COLO668 (cell line): ENCODE results near the gene UQCRH.
"Not testable (repeated sequence)": the region's sequence is repeated elsewhere in the genome, so short reads cannot be mapped to it uniquely, and the experiment has no call there.

Experiments
- DNase-seq: peaks from one replicate; lab custom pipeline; 2025; ENCODE audit not compliant: unreplicated experiment; lab: John Stamatoyannopoulos, UW

Gene UQCRH

DNA sequence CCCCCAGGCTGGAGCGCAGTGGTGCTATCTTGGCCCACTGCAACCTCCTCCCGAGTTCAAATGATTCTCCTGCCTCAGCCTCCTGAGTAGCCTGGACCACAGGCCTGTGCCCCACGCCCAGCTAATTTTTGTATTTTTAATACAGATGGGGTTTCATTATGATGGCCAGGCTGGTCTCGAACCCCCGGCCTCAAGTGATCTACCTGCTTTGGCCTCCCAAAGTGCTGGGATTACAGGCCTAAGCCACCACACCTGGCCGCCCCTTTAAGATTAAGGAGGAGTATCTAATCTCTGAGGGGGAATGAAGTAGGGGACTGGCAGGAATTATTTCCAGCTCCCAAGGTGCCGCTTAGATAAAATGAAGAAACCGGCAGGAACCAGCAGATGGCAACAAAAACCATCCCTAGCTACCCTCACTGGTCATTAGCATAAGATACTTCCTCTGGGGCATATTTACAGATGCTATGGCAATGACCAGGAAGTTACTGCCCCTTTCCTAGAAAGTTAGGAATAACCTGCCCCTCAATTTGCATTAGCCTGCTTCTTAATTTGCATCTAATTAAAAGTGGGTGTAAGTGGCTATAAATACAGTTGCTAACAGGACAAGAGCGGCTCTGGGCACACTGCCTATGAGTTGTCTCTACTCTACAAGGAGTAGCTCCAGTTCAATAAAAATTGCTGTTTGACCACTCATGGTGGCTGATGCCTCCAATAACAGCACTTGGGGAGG, 30.0 kb downstream of the UQCRH start:
- DNase-seq: peak; percentile 38

DNA sequence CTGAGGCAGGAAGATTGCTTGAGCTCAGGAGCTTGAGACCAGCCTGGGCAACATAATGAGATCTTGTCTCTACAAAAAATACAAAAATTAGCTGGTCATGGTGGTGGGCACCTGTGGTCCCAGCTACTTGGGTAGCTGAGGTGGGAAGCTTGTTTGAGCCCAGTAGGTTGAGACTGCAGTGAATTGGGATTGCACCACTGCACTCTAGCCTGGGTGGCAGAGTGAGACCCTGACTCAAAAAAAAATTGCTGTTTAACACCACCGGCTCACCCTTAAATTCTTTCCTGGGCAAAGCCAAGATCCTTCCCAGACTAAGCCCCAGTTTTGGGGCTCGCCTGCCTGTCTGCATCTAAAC, 30.5 kb downstream of the UQCRH start:
- DNase-seq: no peak

DNA sequence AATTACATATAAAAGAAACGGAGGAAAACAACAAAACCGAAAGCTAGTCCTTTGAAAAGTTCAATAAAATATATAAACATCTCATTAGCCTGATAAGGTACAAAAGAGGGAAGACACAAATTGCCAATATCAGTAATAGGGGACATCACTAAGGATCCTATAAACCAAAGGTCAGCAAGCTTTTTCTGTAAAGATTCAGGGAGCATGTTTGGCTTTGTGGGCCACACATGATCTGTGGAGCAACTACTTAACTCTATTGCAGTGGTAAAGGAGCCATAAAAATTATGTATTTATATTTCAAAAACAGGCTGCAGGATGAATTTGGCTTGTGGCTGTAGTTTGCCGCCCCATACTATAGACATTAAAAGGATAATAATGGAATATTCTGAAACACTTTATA, 31.6 kb downstream of the UQCRH start:
- DNase-seq: no peak

DNA sequence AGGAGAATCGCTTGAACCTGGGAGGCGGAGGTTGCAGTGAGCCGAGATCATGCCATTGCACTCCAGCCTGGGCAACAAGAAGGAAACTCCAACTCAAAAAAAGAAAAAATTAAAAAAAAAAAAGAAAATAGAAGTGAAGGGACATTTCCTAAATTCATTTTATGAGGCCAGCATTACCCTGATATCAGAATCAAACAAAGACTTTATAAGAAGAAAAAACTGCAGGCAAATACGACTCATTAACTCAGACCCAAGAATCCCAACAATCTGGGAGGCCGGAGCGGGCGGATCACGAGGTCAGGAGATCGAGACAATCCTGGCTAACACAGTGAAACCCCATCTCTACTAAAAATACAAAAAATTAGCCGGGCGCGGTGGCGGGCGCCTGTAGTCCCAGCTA, 33.9 kb downstream of the UQCRH start:
- DNase-seq: not testable (repeated sequence)

DNA sequence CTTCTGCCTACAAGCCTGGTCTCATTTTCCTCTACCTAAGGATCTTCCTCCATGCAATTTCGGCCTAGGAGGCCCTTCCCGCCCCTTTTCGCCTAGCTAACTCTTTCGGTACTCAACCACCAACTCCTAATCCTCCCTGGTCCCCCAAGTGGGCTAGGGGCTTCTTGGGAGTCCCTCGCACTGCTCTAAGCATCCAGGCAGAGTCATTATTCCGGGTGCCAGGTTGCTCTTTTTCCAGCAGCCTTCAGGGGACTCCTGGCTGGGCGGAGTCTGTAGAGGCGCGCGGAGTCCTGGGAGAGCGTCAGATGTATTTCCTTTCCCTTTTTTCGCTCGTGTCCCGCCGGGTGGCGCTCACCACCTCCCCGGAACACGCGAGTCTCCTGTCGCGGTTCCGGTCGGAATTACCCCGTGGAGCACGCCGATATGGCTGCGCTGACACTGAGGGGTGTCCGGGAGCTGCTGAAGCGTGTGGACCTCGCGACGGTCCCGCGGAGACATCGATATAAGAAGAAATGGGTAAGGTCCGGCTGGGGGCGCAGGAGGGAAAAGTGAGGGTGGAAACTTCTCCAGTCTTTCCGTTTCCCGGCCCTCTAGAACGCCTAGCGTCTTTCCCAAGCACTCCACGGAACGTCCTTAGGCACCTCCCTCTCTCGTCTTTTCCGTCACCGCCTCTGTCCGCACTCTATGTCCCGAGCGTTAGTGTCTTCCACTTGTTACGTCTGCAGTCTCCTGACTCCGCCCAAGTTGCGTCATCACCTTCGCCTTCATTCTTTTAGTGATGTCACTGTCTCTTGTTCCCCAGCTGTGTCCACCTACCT, 37.1 kb downstream of the UQCRH start, which contains the start of gene NSUN4:
Gene NSUN4, plus strand, starts transcription at position 404 of the 818 bp plus-strand sequence. Its CDS starts 20 bp downstream, at position 424.
- peak; percentile 99 for DNase-seq

DNA sequence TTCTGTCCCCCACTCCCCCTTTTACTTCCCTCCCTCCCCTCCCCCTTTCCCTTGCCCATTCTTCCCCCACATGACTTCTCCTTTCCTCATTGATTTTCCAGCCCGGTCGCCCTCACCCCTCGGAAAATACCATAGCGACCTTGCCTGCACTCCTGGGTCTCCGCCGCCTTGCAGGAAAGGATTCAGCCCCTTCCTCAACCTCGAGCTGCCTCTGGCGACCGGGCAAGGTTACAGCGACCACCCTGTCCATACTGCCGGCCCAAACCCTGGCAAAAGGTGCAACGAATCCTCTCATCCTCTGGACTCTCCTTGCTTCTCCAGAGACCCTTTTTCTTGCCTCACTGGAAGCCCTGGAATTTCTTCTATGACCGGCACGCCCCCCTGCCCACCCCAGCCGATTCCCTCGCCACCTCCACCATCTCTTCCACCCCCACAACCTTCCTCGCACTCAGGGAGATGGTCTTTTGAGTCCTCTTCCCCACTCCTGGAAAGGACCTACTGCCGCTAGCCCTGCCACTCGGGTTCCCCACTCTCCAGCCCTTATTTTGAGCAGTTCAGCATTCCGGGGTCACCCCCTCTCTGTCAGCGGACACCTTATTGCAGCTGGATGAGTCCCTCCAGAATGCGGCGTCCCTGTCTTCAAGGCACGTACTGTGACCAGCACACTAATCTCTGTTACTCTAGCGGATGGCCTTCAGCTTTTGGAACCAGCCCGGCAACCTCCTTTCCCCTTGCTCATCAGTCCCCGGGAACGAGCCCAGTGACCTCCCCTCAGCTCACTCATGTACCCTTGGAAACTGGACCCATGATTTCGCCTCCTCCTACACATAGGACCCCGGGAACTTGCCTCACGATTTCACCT, 38.0 kb downstream of the UQCRH start:
- no peak for DNase-seq

DNA sequence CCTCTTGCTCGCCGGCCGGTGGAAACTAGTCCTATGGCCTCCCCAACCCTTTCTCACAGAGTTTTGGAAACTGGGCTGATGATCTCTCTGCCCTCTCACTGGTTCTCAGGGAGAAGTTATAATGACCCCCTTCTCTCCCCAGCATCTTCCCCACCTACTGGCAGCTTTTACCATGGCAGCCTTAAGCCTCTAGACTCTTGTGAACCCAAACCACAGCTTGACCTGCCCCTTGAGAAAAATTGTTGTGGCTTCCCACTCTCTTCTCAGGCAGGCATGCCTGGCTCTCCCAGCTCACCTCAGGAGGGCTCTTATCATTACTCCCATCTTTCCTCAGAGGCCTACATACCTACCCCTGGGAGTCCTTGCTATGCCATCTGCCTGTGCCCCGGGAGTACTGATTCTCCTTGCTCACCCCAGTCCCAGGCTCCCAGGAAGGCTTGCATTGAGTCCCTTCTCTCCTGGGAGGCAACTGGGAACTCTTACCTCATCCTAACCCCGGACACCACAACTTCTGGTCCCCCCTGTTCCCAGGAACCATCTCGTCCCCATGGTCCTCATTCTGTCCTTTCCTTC, 38.7 kb downstream of the UQCRH start:
- DNase-seq: no peak

DNA sequence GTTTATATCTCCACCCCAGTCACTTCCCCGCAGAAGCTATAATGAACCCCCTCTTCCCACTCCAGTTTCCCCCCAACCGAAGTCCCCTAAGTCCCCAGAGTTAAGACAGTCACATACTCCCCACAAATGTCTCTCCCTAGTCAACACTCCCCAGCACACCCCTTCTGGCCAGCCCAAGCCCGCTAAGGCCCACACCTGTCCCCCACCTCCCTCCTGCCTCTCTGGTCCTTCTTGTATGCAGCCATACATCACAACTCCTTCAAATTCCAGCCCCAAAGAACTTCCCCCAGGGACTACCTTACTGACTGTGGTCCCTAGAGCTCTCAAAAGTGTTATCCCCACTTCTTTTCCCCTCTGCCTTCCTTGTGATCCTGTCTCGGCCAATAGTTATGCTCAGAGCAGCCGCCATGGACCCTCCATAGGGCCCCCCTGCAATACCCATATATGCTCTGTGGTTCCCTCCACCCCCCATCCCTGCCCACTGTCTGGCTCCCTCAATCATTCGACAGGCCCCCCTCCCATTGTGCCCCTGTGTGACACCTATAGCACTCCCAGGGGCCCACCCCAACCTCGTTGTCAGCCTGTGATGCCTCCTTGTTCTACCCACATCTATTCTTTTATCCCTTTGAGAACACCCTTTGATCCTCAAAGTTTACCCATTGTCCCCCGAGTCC, 39.3 kb downstream of the UQCRH start:
- DNase-seq: no peak

DNA sequence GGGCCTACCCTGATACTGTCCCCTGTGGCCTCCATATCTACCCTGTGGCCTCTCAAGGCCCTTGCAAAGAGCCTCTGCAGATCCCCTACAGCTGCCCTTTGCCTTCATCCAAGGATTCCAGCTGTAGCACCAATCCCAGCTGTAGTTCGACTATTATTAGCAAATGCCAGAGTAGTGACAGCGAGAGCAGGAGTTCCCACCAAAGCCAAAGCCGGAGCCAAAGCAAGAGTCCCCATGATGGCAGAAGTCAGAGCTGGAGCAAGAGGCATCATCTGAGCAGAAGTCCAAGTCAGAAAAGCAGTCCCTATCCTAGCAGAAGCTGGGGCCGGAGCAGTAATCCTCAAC, 39.8 kb downstream of the UQCRH start:
- DNase-seq: no peak

DNA sequence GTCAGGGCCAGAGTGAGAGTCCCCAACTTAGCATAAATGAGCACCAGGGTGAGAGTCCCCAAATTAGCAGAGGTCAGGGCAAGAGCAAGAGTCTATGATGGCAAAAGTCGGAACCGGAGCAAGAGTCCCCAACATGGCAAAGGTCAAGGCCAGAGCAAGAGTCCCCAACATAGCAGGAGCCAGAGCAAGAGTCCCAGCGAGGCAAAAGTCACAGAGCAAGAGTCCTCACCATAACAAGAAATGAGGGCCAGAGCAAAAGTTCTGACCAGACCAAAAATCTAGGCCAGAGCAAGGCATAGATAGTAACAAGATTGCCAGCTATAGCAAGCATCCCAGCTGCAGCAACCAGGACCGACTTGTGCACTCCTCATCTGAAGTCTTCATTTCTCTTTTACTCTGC, 40.2 kb downstream of the UQCRH start:
- no peak for DNase-seq

DNA sequence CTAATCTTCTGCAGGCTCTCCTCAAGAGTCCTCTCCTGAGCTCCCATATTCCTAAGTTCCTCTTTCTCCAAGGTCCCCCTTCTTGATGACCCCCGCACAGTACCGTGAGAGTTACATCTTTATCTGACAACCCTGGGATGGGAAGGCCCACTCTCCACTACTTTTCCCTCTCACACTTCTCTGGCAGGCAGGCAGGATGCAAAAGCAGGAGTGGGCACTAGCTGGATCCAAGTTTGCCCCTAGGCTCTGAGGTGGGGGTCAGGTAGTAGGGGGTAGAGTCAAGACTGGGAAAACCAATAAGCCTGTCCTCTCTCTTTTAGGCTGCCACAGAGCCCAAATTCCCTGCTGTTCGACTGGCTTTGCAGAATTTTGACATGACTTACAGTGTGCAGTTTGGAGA, 41.0 kb downstream of the UQCRH start:
- DNase-seq: no peak

DNA sequence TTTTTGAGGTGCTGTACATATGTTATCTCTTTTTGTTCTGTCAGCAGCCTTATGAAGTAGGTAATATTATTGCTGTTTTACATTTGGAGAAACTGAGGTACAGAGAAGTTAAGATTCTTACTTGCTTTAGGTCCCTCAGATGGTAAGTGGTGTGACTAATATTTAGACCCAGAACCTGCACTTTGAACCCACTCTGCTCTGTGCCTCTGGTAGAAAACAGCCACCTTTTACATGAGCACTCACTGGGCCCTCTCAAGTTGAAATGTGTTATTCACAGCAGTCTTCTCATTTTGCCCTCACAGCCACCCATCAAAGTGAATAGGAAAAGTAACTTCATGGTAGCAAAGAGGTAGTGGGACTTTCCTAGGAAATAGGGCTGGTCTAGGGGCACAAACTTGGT, 41.8 kb downstream of the UQCRH start:
- DNase-seq: no peak

DNA sequence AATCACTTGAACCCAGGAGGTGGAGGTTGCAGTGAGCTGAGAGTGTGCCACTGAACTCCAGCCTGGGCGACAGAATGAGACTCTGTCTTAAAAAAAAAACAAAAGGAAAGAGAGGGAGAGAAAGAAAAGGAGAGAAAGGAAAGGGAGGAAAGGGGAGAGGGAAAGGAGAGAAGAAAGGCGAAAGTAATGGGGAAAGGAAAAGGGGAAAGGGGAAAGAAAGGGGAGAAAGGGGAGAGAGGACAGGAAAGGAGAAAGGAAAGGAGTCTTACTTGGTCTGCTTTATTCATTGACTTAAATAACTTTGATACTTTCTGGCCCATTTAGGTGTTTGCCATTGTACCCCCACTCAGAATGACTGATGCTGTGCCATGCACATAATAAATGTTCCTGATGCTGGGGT, 48.9 kb downstream of the UQCRH start:
- DNase-seq: no peak

DNA sequence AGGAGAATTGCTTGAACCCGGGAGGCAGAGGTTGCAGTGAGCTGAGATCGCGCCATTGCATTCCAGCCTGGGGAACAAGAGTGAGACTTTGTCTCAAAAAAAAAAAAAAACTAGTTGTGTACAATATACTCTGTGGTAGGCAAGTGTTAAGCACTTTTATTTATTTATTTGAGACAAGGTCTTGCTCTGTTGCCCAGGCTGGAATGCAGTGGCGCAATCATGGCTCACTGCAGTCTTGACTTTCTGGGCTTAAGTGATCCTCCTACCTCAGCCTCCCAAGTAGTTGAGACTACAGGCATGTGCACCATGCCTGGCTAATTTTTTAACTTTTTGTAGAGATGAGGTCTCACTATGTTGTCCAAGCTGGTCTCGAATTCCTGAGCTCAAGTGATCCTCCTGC, 52.4 kb downstream of the UQCRH start:
- DNase-seq: not testable (repeated sequence)

DNA sequence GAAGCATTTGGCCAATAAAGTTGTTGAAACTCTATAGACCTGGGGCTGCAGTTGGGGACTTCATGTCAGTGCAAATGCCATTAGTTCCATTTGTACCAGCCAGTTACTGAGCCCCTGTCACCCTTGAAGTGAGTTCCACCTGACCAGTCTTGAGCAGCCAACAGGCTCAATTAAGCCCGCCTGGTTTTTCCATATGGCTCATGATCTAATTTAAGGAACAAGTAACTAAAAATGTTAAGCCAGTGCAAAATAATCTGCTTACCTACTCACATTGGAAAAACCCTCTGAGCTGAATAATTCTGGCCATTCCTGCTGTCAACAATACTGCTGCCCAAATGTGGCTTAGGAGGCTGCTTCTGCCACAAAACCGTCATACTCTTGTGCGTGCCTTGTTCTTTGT, 58.7 kb downstream of the UQCRH start:
- DNase-seq: no peak

DNA sequence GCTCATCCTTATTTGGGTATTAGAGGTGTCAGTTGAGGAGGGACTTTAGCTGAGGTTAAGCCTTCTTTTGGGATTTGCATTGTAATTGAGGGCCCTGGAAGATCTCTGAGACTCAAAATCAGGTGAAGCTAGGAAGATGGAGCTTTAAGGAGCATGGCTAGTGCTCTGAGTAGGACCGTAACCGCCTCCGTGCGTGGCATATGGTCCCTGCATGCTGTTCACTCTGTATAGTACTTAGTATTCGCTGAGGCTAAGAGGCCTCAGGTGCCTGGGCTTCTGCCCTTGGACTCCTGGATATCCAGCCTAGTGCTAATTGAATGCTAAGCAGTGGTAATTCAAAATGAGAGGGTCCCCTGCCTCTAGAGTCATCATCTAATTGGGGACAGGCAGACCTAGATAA, 59.6 kb downstream of the UQCRH start:
- no peak for DNase-seq

DNA sequence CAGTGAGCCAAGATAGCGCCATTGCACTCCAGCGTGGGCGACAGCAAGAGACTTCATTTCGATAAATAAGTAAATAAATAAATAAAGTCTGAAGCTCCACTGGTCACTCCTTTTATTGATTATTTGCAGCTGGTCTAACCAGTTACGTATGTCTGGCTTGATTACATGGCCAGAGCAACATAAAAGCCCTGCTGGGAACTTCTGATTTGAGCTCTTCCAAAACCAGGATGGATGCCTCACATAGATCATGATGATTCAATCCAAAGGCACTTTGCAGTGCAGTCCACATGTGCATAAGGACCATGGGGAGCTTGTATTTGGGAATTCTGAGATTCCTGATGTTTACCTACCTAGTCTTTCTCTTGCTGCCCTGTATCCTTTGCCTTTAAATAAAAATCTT, 61.1 kb downstream of the UQCRH start:
- no peak for DNase-seq

DNA sequence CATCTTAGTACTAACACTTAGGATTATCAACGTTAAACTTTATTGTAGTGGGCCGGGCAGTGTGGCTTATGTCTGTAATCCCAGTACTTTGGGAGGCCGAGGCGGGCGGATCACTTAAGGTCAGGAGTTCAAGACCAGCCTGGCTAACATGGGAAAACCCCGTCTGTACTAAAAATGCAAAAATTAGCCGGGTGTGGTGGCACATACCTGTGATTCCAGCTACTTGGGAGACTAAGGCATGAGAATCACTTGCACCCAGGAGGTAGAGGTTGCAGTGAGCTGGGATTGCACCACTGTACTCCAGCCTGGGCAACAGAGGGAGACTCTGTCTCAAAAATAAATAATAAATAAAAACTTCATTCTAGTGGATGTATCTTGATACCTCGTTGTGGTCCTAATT, 62.3 kb downstream of the UQCRH start:
- not testable (repeated sequence) for DNase-seq
